CD4-positive, alpha-beta T cell (primary cell): Measurements from ENCODE around the gene CPLANE2. TPM values are rescaled to one million over a fixed set of nuclear protein-coding genes. Genes with fewer than 3 reads are reported as not detected.

Experiments
- ATAC-seq: fragments of 200-7000 bp; cut with Tn5 transposase; one replicate; pipeline ENCODE4 v1.10.0; 2022; ENCODE audit warnings: mild to moderate bottlenecking; ENCODE audit not compliant: poor library complexity
- CTCF ChIA-PET: fragments of 350-600 bp; sonication (Branson Sonifier 250); formaldehyde crosslinking; loops from one replicate; lab custom pipeline; 2021; ENCODE audit warnings: antibody characterized with exemption, inconsistent platforms; lab: Charles Lee
- POLR2A ChIA-PET: fragments of 350-600 bp; sonication (Branson Sonifier 250); formaldehyde crosslinking; loops from one replicate; lab custom pipeline; 2021; ENCODE audit warnings: antibody characterized with exemption, inconsistent platforms; lab: Charles Lee
- DNase-seq, 14 experiments: peaks; one replicate each; pipeline ENCODE4 v3.0.0-alpha.2; 2013 to 2020; ENCODE audit warnings: mixed read lengths in 2 of 14
- H3K27ac ChIP-seq, 2 donors: one replicate each; pipeline versions ENCODE4 v1.5.1 to v1.7.0; 2013; ENCODE audit warnings: low read length in 2 of 2, low read depth in 1 of 2, mild to moderate bottlenecking in 1 of 2
- H3K27me3 ChIP-seq, 2 experiments: 1 replicate in 1 of 2; 2 replicates in 1 of 2; pipeline versions ENCODE4 v1.6.1 to v1.7.0; 2013; ENCODE audit warnings: low read length in 2 of 2, control low read depth in 1 of 2, mild to moderate bottlenecking in 1 of 2, moderate library complexity in 1 of 2; ENCODE audit not compliant: insufficient read depth in 2 of 2, control insufficient read depth in 1 of 2
- H3K36me3 ChIP-seq: one replicate; pipeline ENCODE4 v1.6.1; 2013; ENCODE audit warnings: low read length, control low read depth; ENCODE audit not compliant: insufficient read depth
- H3K4me1 ChIP-seq: one replicate; pipeline ENCODE4 v1.6.1; 2013; ENCODE audit warnings: low read length, control low read depth; ENCODE audit not compliant: insufficient read depth
- H3K4me3 ChIP-seq: one replicate; pipeline ENCODE4 v1.5.1; 2013; ENCODE audit warnings: mild to moderate bottlenecking, low read length, moderate library complexity
- H3K9me3 ChIP-seq, 2 experiments: 1 replicate in 1 of 2; 2 replicates in 1 of 2; pipeline versions ENCODE4 v1.6.1 to v1.7.0; 2013; ENCODE audit warnings: low read length in 2 of 2, mild to moderate bottlenecking in 2 of 2, control low read depth in 1 of 2, moderate library complexity in 1 of 2; ENCODE audit not compliant: control insufficient read depth in 1 of 2, insufficient read depth in 1 of 2
- H3K27ac Mint-ChIP-seq: one replicate; pipeline ENCODE4 v1.8.0; 2020; ENCODE audit warnings: mixed read lengths
- H3K27me3 Mint-ChIP-seq: one replicate; pipeline ENCODE4 v1.8.0; 2021; ENCODE audit warnings: mixed read lengths
- H3K36me3 Mint-ChIP-seq: one replicate; pipeline ENCODE4 v1.8.0; 2021; ENCODE audit warnings: low read depth, mixed read lengths
- H3K4me1 Mint-ChIP-seq: one replicate; pipeline ENCODE4 v1.8.0; 2021; ENCODE audit warnings: low read depth, mixed read lengths
- H3K4me3 Mint-ChIP-seq: one replicate; pipeline ENCODE4 v1.8.0; 2020; ENCODE audit warnings: mild to moderate bottlenecking, mixed read lengths
- H3K9me3 Mint-ChIP-seq: one replicate; pipeline ENCODE4 v1.8.0; 2020; ENCODE audit warnings: mixed read lengths
- CTCF ChIP-seq: fragments of 200-600 bp; IDR thresholded peaks from one replicate; pipeline ENCODE4 v1.8.0; 2022; ENCODE audit warnings: antibody characterized with exemption, mild to moderate bottlenecking
- intact Hi-C, 2 experiments: fragments of 100-400 bp; cut with DNase I in 1 of 2; cut with micrococcal nuclease in 1 of 2; formaldehyde crosslinking; loops; one replicate each; pipeline versions ENCODE4 v1.15.1 to v1.9.0; 2023 to 2025; cut with DNase I, micrococcal nuclease
- total RNA-seq, 174 experiments: library from RNA in 2 of 174; stranded (reverse) in 2 of 174; gene quantifications; one replicate each; pipeline ENCODE4 v1.2.3 and lab custom pipeline; 2021 to 2026

Gene CPLANE2
- total RNA-seq, 2 experiments from 2014 or later, result 5.3 to 8.4 TPM

- CTCF ChIA-PET, result no interaction called here
- DNase-seq (no peak), ATAC-seq (no peak)
- Histone ChIP-seq H3K27me3 (peaks cover 0 to 2% of the 10 kb centered on the region in 2 experiments), H3K4me1 (peaks cover 24% of the 10 kb centered on the region), H3K4me3 (no peak overlapping the region), H3K27ac (no peak overlapping the region), H3K36me3 (no peaks in the 10 kb centered on the region), H3K9me3 (no peaks in the 10 kb centered on the region)
- TF ChIP-seq CTCF, result no peak
- POLR2A ChIA-PET, result no interaction called here
- intact Hi-C loops, result loop anchor here in 1 of 2 experiments (10.0 kb wide), 1 partner anchor 598 kb away; the partner anchor contains the start of gene DDI2
- Mint-ChIP-seq H3K27ac (no peak overlapping the region), H3K36me3 (no peaks in the 10 kb centered on the region), H3K4me1 (peaks cover 25% of the 10 kb centered on the region), H3K27me3 (no peaks in the 10 kb centered on the region), H3K9me3 (no peaks in the 10 kb centered on the region), H3K4me3 (no peak overlapping the region)
These were observed 24.0 kb downstream of the CPLANE2 start for GRCh38 chr1:16213013-16213412.

- CTCF ChIA-PET, result no interaction called here
- ATAC-seq, result no peak
- H3K9me3 Mint-ChIP-seq, result no peaks in the 10 kb centered on the region
- Histone ChIP-seq H3K9me3 (no peaks in the 10 kb centered on the region), H3K36me3 (no peaks in the 10 kb centered on the region), H3K4me3 (no peak within 1 kb of the TSS), H3K4me1 (peaks cover 23% of the 10 kb centered on the region), H3K27ac (no peak within 1 kb of the TSS), H3K27me3 (peaks cover 0 to 2% of the 10 kb centered on the region in 2 experiments)
- no peak for DNase-seq
- H3K4me3 Mint-ChIP-seq, result no peak within 1 kb of the TSS
- H3K27ac Mint-ChIP-seq, result no peak within 1 kb of the TSS
- peaks cover 20% of the 10 kb centered on the region for H3K4me1 Mint-ChIP-seq
- no peaks in the 10 kb centered on the region for H3K27me3 Mint-ChIP-seq
- H3K36me3 Mint-ChIP-seq, result no peaks in the 10 kb centered on the region
- POLR2A ChIA-PET, result no interaction called here
- no peak for TF ChIP-seq CTCF
- intact Hi-C loops, result loop anchor here in 1 of 2 experiments (10.0 kb wide), 1 partner anchor 598 kb away; the partner anchor contains the start of gene DDI2
These were observed 24.6 kb downstream of the CPLANE2 start, which contains the start of gene ARHGEF19 for GRCh38 chr1:16212251-16212961. Gene ARHGEF19, minus strand, starts transcription at chr1:16212652. Its CDS starts 3,598 bp downstream, at chr1:16209054.

GRCh38 chr1:16211824-16212223 lies 25.2 kb downstream of the CPLANE2 start:
- no peaks in the 10 kb centered on the region for H3K9me3 ChIP-seq
- H3K27me3 ChIP-seq, result peaks cover 0 to 2% of the 10 kb centered on the region in 2 experiments
- intact Hi-C loops, result loop anchor here in 1 of 2 experiments (10.0 kb wide), 1 partner anchor 597 kb away; the partner anchor contains the start of gene DDI2
- no peaks in the 10 kb centered on the region for H3K36me3 ChIP-seq
- H3K27ac ChIP-seq, result no peak overlapping the region
- no peaks in the 10 kb centered on the region for H3K36me3 Mint-ChIP-seq
- H3K27ac Mint-ChIP-seq, result no peak overlapping the region
- ATAC-seq (no peak), DNase-seq (no peak)
- H3K4me1 Mint-ChIP-seq, result peaks cover 17% of the 10 kb centered on the region
- TF ChIP-seq CTCF, result no peak
- no peaks in the 10 kb centered on the region for H3K9me3 Mint-ChIP-seq
- ChIA-PET POLR2A (interaction anchor here (0.8 kb wide), 1 partner anchor 50 kb away, joined by 3 read pairs; no protein-coding TSS in a partner anchor), CTCF (no interaction called here)
- H3K4me1 ChIP-seq, result peaks cover 22% of the 10 kb centered on the region
- no peak overlapping the region for H3K4me3 ChIP-seq
- no peaks in the 10 kb centered on the region for H3K27me3 Mint-ChIP-seq
- H3K4me3 Mint-ChIP-seq, result no peak overlapping the region
